ENCODE results near the gene SLC39A8. TPM values are rescaled to one million over a fixed set of nuclear protein-coding genes. Genes with fewer than 3 reads are reported as not detected.

The SLC39A8 gene
- total and polyA plus RNA-seq, 12 donors = 2.0 to 24.2 (median 8.2) TPM

GRCh38 chr4:102213031-102213430 is 132.3 kb downstream of the SLC39A8 start:
- no peak for DNase-seq
- Histone ChIP-seq H3K27me3 (no peaks in the 10 kb centered on the region), H3K27ac (no peak overlapping the region), H3K4me1 (replicated peaks in 1 of 2) (no peaks in the 10 kb centered on the region), H3K36me3 (replicated peaks in 1 of 2) (no peaks in the 10 kb centered on the region), H3K4me3 (no peak overlapping the region), H3K9me3 (replicated peaks in 1 of 3) (no peaks in the 10 kb centered on the region)
- no peak for TF ChIP-seq CTCF (IDR thresholded peaks at IDR 0.05)
- TF ChIP-seq POLR2A (IDR thresholded peaks at IDR 0.05) = no peak
- intact Hi-C loops (cut with DNase I) = no loop called here

Small RNA genes within 50 kb of the gene (small RNA-seq; reads per million reads assigned to genes)
- gene RN7SL728P = 0 reads per million in 2 donors

Other genes starting within 250 kb of the SLC39A8 start
- 10 to 100 TPM; 13.6 to 49.1 (median 34.7) TPM for gene NFKB1, start 155.9 kb upstream of the SLC39A8 start, total RNA-seq
- 10 to 100 TPM in 2 of 3 donors, 1 to 10 TPM in 1; 8.2 to 30.0 (median 10.3) TPM for gene NFKB1, start 155.9 kb upstream of the SLC39A8 start, polyA plus RNA-seq

Measured in adrenal gland (tissue), 12 donors.